Mesenchymal stem cell (in vitro differentiated cells and primary cell): ENCODE measurements around the gene CDC42BPA.
A peak's percentile ranks its signal among the peaks of the same experiment; 100 is the strongest.

Experiments used
- DNase-seq: peaks from one replicate; pipeline ENCODE4 v3.0.0-alpha.2; 2013
- H2AFZ ChIP-seq: one replicate; pipeline ENCODE4 v1.6.1; 2013; ENCODE audit warnings: low read depth, mild to moderate bottlenecking, control low read depth, inconsistent platforms, low read length, moderate library complexity
- H2AK5ac ChIP-seq: 2 replicates; pipeline ENCODE4 v1.6.1; 2013; ENCODE audit warnings: low read length, moderate library complexity, mild to moderate bottlenecking, inconsistent platforms; ENCODE audit not compliant: severe bottlenecking
- H2BK120ac ChIP-seq: one replicate; pipeline ENCODE4 v1.6.1; 2013; ENCODE audit warnings: low read depth, mild to moderate bottlenecking, inconsistent platforms, low read length, moderate library complexity
- H2BK12ac ChIP-seq, 2 experiments: one replicate each; pipeline ENCODE4 v1.6.1; 2013; ENCODE audit warnings: inconsistent platforms in 2 of 2, low read length in 2 of 2, mild to moderate bottlenecking in 2 of 2, moderate library complexity in 2 of 2, control low read depth in 1 of 2
- H2BK15ac ChIP-seq: one replicate; pipeline ENCODE4 v1.6.1; 2013; ENCODE audit warnings: mild to moderate bottlenecking, low read depth, inconsistent platforms; ENCODE audit not compliant: poor library complexity, severe bottlenecking
- H2BK5ac ChIP-seq: 2 replicates; pipeline ENCODE4 v1.6.1; 2013; ENCODE audit warnings: low read depth, mild to moderate bottlenecking, low read length, control low read depth, inconsistent platforms; ENCODE audit not compliant: poor library complexity, severe bottlenecking
- H3K14ac ChIP-seq, 2 experiments: one replicate each; pipeline ENCODE4 v1.6.1; 2013; ENCODE audit warnings: inconsistent platforms in 2 of 2, low read length in 2 of 2, control low read depth in 1 of 2, mild to moderate bottlenecking in 1 of 2, moderate library complexity in 1 of 2
- H3K18ac ChIP-seq, 2 experiments: one replicate each; pipeline ENCODE4 v1.6.1; 2013; ENCODE audit warnings: inconsistent platforms in 2 of 2, low read length in 2 of 2, control low read depth in 1 of 2, low read depth in 1 of 2, mild to moderate bottlenecking in 1 of 2
- H3K23ac ChIP-seq, 2 experiments: one replicate each; pipeline ENCODE4 v1.6.1; 2013; ENCODE audit warnings: inconsistent platforms in 2 of 2, low read length in 2 of 2, mild to moderate bottlenecking in 2 of 2, moderate library complexity in 2 of 2, control low read depth in 1 of 2
- H3K27ac ChIP-seq: 2 replicates; pipeline ENCODE4 v1.5.1; 2013; ENCODE audit warnings: mild to moderate bottlenecking, moderate library complexity, low read length, control low read depth, inconsistent platforms; ENCODE audit not compliant: poor library complexity, severe bottlenecking
- H3K27me3 ChIP-seq, 2 experiments: 2 replicates each; pipeline versions ENCODE4 v1.6.1 to v1.7.0; 2013; ENCODE audit warnings: low read length in 2 of 2, mild to moderate bottlenecking in 2 of 2, moderate library complexity in 2 of 2, control low read depth in 1 of 2, inconsistent platforms in 1 of 2; ENCODE audit not compliant: control insufficient read depth in 1 of 2, insufficient read depth in 1 of 2
- H3K36me3 ChIP-seq, 2 experiments: 2 replicates each; pipeline versions ENCODE4 v1.6.1 to v1.7.0; 2013; ENCODE audit warnings: low read length in 2 of 2, control low read depth in 1 of 2, inconsistent platforms in 1 of 2, low read depth in 1 of 2, mild to moderate bottlenecking in 1 of 2; ENCODE audit not compliant: insufficient read depth in 2 of 2, control insufficient read depth in 1 of 2
- H3K4ac ChIP-seq, 2 experiments: one replicate each; pipeline ENCODE4 v1.6.1; 2013; ENCODE audit warnings: inconsistent platforms in 2 of 2, low read length in 2 of 2, mild to moderate bottlenecking in 2 of 2, moderate library complexity in 2 of 2, control low read depth in 1 of 2, low read depth in 1 of 2
- H3K4me1 ChIP-seq: 2 replicates; pipeline ENCODE4 v1.6.1; 2013; ENCODE audit warnings: low read depth, low read length, control low read depth; ENCODE audit not compliant: control insufficient read depth, insufficient read depth
- H3K4me2 ChIP-seq: 2 replicates; pipeline ENCODE4 v1.6.1; 2013; ENCODE audit warnings: low read length, mild to moderate bottlenecking, inconsistent platforms; ENCODE audit not compliant: poor library complexity, severe bottlenecking
- H3K4me3 ChIP-seq, 2 experiments: 2 replicates each; pipeline versions ENCODE4 v1.5.1 to v1.7.0; 2013; ENCODE audit warnings: low read length in 2 of 2, mild to moderate bottlenecking in 2 of 2, control low read depth in 1 of 2, low read depth in 1 of 2; ENCODE audit not compliant: insufficient read depth in 1 of 2
- H3K79me1 ChIP-seq: replicated peaks from 2 replicates; pipeline ENCODE4 v1.6.1; 2013; ENCODE audit warnings: mild to moderate bottlenecking, control low read depth, low read length, inconsistent platforms; ENCODE audit not compliant: poor library complexity, severe bottlenecking
- H3K9ac ChIP-seq: 2 replicates; pipeline ENCODE4 v1.7.0; 2013; ENCODE audit warnings: mild to moderate bottlenecking, low read length, moderate library complexity
- H3K9me3 ChIP-seq: 2 replicates; pipeline ENCODE4 v1.7.0; 2013; ENCODE audit warnings: mild to moderate bottlenecking, low read length; ENCODE audit not compliant: control insufficient read depth
- H4K8ac ChIP-seq: one replicate; pipeline ENCODE4 v1.6.1; 2013; ENCODE audit warnings: inconsistent platforms, mild to moderate bottlenecking, low read length, moderate library complexity
- H4K91ac ChIP-seq: one replicate; pipeline ENCODE4 v1.6.1; 2013; ENCODE audit warnings: mild to moderate bottlenecking, low read length, inconsistent platforms
- WGBS: methylation state at CpG from one replicate; pipeline ENCODE4 v1.1.7; 2013; ENCODE audit warnings: mixed read lengths; 5-methylcytosine and 5-hydroxymethylcytosine counted together

The CDC42BPA gene

GRCh38 chr1:226976276-226976977 lies 341.9 kb downstream of the CDC42BPA start:
- H3K27ac ChIP-seq, result no peak overlapping the region
- DNase-seq, result no peak
- no peak overlapping the region for H4K8ac ChIP-seq
- no peak overlapping the region for H3K9ac ChIP-seq
- peaks cover 18% of the 10 kb centered on the region for H3K4me1 ChIP-seq
- no peak overlapping the region for H2AFZ ChIP-seq
- H2AK5ac ChIP-seq, result no peak overlapping the region
- H2BK5ac ChIP-seq, result no peak overlapping the region
- peak overlapping the region; percentile 17 for H2BK15ac ChIP-seq
- H2BK12ac ChIP-seq, result no peak overlapping the region
- H3K14ac ChIP-seq, result peak overlapping the region in 1 of 2 experiments; percentile 42
- peaks cover 8 to 22% of the 10 kb centered on the region in 2 experiments for H3K36me3 ChIP-seq
- peaks cover 1% of the 10 kb centered on the region for H3K79me1 ChIP-seq
- no peak overlapping the region for H4K91ac ChIP-seq
- no peak overlapping the region for H2BK120ac ChIP-seq
- no peak overlapping the region for H3K23ac ChIP-seq
- H3K18ac ChIP-seq, result no peak overlapping the region
- H3K4me3 ChIP-seq, result peak overlapping the region in 1 of 2 experiments; percentile 9
- WGBS, result 99% methylated on average over 22 of the region's 34 CpGs
- no peaks in the 10 kb centered on the region for H3K27me3 ChIP-seq
- H3K4me2 ChIP-seq, result no peak overlapping the region
- H3K9me3 ChIP-seq, result peaks cover 11% of the 10 kb centered on the region
- no peak overlapping the region for H3K4ac ChIP-seq

- H3K36me3 ChIP-seq, result peaks cover 9 to 17% of the 10 kb centered on the region in 2 experiments
- H2BK5ac ChIP-seq, result no peak overlapping the region
- no peak overlapping the region for H3K4ac ChIP-seq
- no peak overlapping the region for H3K27ac ChIP-seq
- H3K4me2 ChIP-seq, result peak overlapping the region; percentile 20
- peak overlapping the region in 1 of 2 experiments; percentile 64 for H3K18ac ChIP-seq
- peaks cover 15% of the 10 kb centered on the region for H3K4me1 ChIP-seq
- H3K23ac ChIP-seq, result peak overlapping the region in 1 of 2 experiments; percentile 26
- H3K27me3 ChIP-seq, result no peaks in the 10 kb centered on the region
- peaks cover 1% of the 10 kb centered on the region for H3K79me1 ChIP-seq
- peak overlapping the region in 1 of 2 experiments; percentile 9 for H3K4me3 ChIP-seq
- H2BK15ac ChIP-seq, result no peak overlapping the region
- no peak overlapping the region for H2BK120ac ChIP-seq
- no peak overlapping the region for H4K91ac ChIP-seq
- DNase-seq, result no peak
- WGBS, result 95% methylated on average over 25 of the region's 32 CpGs
- no peak overlapping the region for H4K8ac ChIP-seq
- H2AK5ac ChIP-seq, result no peak overlapping the region
- peak overlapping the region in 1 of 2 experiments; percentile 48 for H2BK12ac ChIP-seq
- H2AFZ ChIP-seq, result no peak overlapping the region
- peaks cover 11% of the 10 kb centered on the region for H3K9me3 ChIP-seq
- H3K14ac ChIP-seq, result peak overlapping the region in 1 of 2 experiments; percentile 53
- no peak overlapping the region for H3K9ac ChIP-seq
Measured at GRCh38 chr1:226975259-226976250, 342.7 kb downstream of the CDC42BPA start.

DNA sequence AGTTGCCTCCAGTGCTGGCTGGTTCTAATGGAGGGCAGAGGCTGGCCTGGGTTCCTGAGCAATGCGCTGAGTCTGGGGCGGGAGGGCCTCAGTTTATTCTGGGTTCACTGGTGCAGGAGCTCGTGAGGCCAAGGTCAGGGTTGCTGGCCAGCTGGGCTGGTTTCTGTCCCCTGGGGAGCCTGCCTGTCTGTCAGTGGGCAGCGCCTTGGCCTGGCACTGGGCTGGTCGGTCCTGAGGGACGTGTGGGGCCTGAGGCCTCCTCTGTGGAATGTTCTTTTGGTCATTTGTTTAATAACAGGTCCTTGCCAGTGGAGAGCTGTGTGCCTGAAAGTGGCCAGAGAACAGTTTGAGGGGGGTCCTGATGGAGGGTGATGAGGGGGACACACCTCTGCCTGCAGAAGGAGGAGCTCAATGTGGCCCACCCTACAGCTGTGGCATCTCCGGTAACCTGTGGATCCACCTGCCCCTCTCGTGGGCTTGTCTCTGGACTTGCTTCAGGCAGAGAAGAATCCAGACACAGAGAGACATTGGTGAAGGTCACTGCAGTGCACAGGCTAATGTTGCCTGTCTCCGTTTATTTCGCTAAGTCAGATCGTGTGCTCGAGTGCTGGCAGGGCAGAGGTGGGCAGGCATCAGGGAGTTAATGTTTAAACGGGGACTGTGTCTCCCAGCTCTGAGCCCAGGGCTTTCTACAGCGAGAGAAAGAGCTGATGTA lies 343.6 kb downstream of the CDC42BPA start:
- Histone ChIP-seq H3K4ac (peak overlapping the region in 1 of 2 experiments; percentile 46), H3K36me3 (peaks cover 16 to 17% of the 10 kb centered on the region in 2 experiments), H3K4me1 (peaks cover 15% of the 10 kb centered on the region), H3K27ac (peak overlapping the region; percentile 30), H2AK5ac (peak overlapping the region; percentile 33), H3K18ac (peak overlapping the region; percentile 69 to 71), H3K4me2 (peak overlapping the region; percentile 20), H2BK120ac (peak overlapping the region; percentile 4), H4K91ac (peak overlapping the region; percentile 35), H2AFZ (no peak overlapping the region), H3K27me3 (no peaks in the 10 kb centered on the region), H3K9me3 (peaks cover 11% of the 10 kb centered on the region), H2BK5ac (no peak overlapping the region), H3K23ac (no peak overlapping the region), H3K14ac (peak overlapping the region in 1 of 2 experiments; percentile 86), H3K4me3 (peak overlapping the region in 1 of 2 experiments; percentile 26), H3K9ac (peak overlapping the region; percentile 59), H4K8ac (peak overlapping the region; percentile 74), H2BK12ac (peak overlapping the region; percentile 29 to 64), H2BK15ac (peak overlapping the region; percentile 44), H3K79me1 (peaks cover 1% of the 10 kb centered on the region)
- 85% methylated on average over 14 of the region's 14 CpGs for WGBS
- no peak for DNase-seq
